Keratinocyte (primary cell): ENCODE measurements around the gene ADAMTS6. TPM values are rescaled to one million over a fixed set of nuclear protein-coding genes. Genes with fewer than 3 reads are reported as not detected.
A peak's percentile ranks its signal among the peaks of the same experiment; 100 is the strongest.

ENCODE experiments used
- DNase-seq: peaks from one replicate; pipeline ENCODE4 v3.0.0-alpha.2; 2011; ENCODE audit warnings: low read depth, missing footprints, low spot score
- FAIRE-seq: peaks from 2 replicates; lab custom pipeline; 2011; peaks lifted over from hg19 to GRCh38; lab: Jason Lieb, UNC
- H2AFZ ChIP-seq: 2 replicates; pipeline ENCODE4 v1.6.0; 2012; ENCODE audit warnings: low read length, control low read depth, inconsistent platforms; ENCODE audit not compliant: control insufficient read depth
- H3K27ac ChIP-seq: 2 replicates; pipeline ENCODE4 v1.5.1; 2011; ENCODE audit warnings: low read length; ENCODE audit not compliant: control insufficient read depth, insufficient read depth
- H3K27me3 ChIP-seq: 3 replicates; pipeline ENCODE4 v1.6.0; 2011; ENCODE audit warnings: low read length; ENCODE audit not compliant: control insufficient read depth, insufficient read depth; ENCODE audit errors: extremely low read depth
- H3K36me3 ChIP-seq, 2 experiments: 2 replicates in 1 of 2; 3 replicates in 1 of 2; pipeline ENCODE4 v1.5.1; 2011; ENCODE audit warnings: low read length in 2 of 2, mild to moderate bottlenecking in 1 of 2; ENCODE audit not compliant: control insufficient read depth in 2 of 2, insufficient read depth in 2 of 2; ENCODE audit errors: extremely low read depth in 1 of 2
- H3K4me1 ChIP-seq: 3 replicates; pipeline ENCODE4 v1.5.1; 2011; ENCODE audit warnings: low read length; ENCODE audit not compliant: control insufficient read depth, insufficient read depth; ENCODE audit errors: extremely low read depth
- H3K4me2 ChIP-seq: 3 replicates; pipeline ENCODE4 v1.6.0; 2011; ENCODE audit warnings: low read depth, low read length; ENCODE audit not compliant: control insufficient read depth, insufficient read depth; ENCODE audit errors: extremely low read depth
- H3K4me3 ChIP-seq, 3 experiments: fragments of 200-600 bp in 1 of 3; sonication (generic) in 1 of 3; 2 replicates in 2 of 3; 3 replicates in 1 of 3; pipeline ENCODE4 v1.5.1; 2011 to 2016; ENCODE audit warnings: low read length in 3 of 3, mild to moderate bottlenecking in 3 of 3, control low read depth in 2 of 3, inconsistent platforms in 1 of 3, low read depth in 1 of 3, mixed read lengths in 1 of 3, mixed run types in 1 of 3, moderate library complexity in 1 of 3; ENCODE audit not compliant: control insufficient read depth in 2 of 3, insufficient read depth in 2 of 3; ENCODE audit errors: extremely low read depth in 1 of 3
- H3K79me2 ChIP-seq: 2 replicates; pipeline ENCODE4 v1.6.0; 2012; ENCODE audit warnings: low read length; ENCODE audit not compliant: control insufficient read depth, insufficient read depth
- H3K9ac ChIP-seq: 3 replicates; pipeline ENCODE4 v1.6.0; 2011; ENCODE audit warnings: low read length; ENCODE audit not compliant: control insufficient read depth, insufficient read depth; ENCODE audit errors: extremely low read depth
- H3K9me1 ChIP-seq: 3 replicates; pipeline ENCODE4 v1.6.0; 2011; ENCODE audit warnings: low read length; ENCODE audit not compliant: control insufficient read depth, insufficient read depth; ENCODE audit errors: extremely low read depth
- H3K9me3 ChIP-seq: 2 replicates; pipeline ENCODE4 v1.5.1; 2012; ENCODE audit warnings: low read depth, low read length; ENCODE audit not compliant: control insufficient read depth
- H4K20me1 ChIP-seq: 3 replicates; pipeline ENCODE4 v1.6.0; 2011; ENCODE audit warnings: low read length; ENCODE audit not compliant: control insufficient read depth, insufficient read depth; ENCODE audit errors: extremely low read depth
- CTCF ChIP-seq, 3 experiments: IDR thresholded peaks in 1 of 3; conservative IDR thresholded peaks in 1 of 3; optimal IDR thresholded peaks in 1 of 3; 2 replicates in 2 of 3; 3 replicates in 1 of 3; pipeline versions ENCODE3 to v1.5.1; 2011; ENCODE audit warnings: low read length in 3 of 3, mild to moderate bottlenecking in 3 of 3, moderate library complexity in 2 of 3, control low read depth in 1 of 3, inconsistent platforms in 1 of 3; ENCODE audit not compliant: insufficient read depth in 2 of 3; ENCODE audit errors: extremely low read depth in 1 of 3
- EZH2 ChIP-seq: IDR thresholded peaks from one replicate; pipeline ENCODE4 v1.6.1; 2012; ENCODE audit warnings: inconsistent platforms, mild to moderate bottlenecking, low read length, moderate library complexity
- dilution Hi-C: fragments of 300-500 bp; cut with MboI; formaldehyde crosslinking; loops from one replicate; pipeline ENCODE4 v1.7.0; 2020; ENCODE audit warnings: low sequenced_read_pairs; ENCODE audit not compliant: extremely low pct_ligation_motif_present
- polyA plus RNA-seq, 5 experiments: library from polyadenylated mRNA; depleted of rRNA in 3 of 5; stranded (reverse) in 3 of 5; stranded (forward) in 1 of 5; unstranded in 1 of 5; fragments of >200 nt; gene quantifications; 1 replicate in 1 of 5; 2 replicates in 3 of 5; 3 replicates in 1 of 5; pipeline versions ENCODE4 v1.2.1 to v1.2.3, GENCODE V29; 2011 to 2012; ENCODE audit warnings: missing spikeins in 2 of 5, low read depth in 1 of 5, low replicate concordance in 1 of 5

The ADAMTS6 gene
- polyA plus RNA-seq, 1 donor (not counting 4 experiments of a cell fraction or from before 2014, with no cell fraction given) = 10.9 TPM

- Histone ChIP-seq H3K27me3 (no peaks in the 10 kb centered on the region), H2AFZ (no peak overlapping the region), H3K36me3 (peaks cover 0 to 7% of the 10 kb centered on the region in 2 experiments), H3K4me1 (peaks cover 38% of the 10 kb centered on the region), H3K9me1 (no peaks in the 10 kb centered on the region), H3K79me2 (no peaks in the 10 kb centered on the region), H3K9ac (no peak overlapping the region), H4K20me1 (no peaks in the 10 kb centered on the region), H3K27ac (peak overlapping the region; percentile 28), H3K9me3 (no peaks in the 10 kb centered on the region), H3K4me2 (peak overlapping the region; percentile 33), H3K4me3 (no peak overlapping the region)
- TF ChIP-seq EZH2 = no peak
- TF ChIP-seq CTCF (optimal IDR thresholded peaks at IDR 0.05 in 1 of 3, IDR thresholded peaks at IDR 0.05 in 1 of 3, conservative IDR thresholded peaks at IDR 0.05 in 1 of 3; ENCODE audit: extremely low read depth in 1 of 3, insufficient read depth in 2 of 3, low read length in 3 of 3) = no peak
- dilution Hi-C loops = no loop called here
- no peak for DNase-seq
- no peak for FAIRE-seq
Observed at GRCh38 chr5:65161655-65162054, 320.1 kb downstream of the ADAMTS6 start.

DNA sequence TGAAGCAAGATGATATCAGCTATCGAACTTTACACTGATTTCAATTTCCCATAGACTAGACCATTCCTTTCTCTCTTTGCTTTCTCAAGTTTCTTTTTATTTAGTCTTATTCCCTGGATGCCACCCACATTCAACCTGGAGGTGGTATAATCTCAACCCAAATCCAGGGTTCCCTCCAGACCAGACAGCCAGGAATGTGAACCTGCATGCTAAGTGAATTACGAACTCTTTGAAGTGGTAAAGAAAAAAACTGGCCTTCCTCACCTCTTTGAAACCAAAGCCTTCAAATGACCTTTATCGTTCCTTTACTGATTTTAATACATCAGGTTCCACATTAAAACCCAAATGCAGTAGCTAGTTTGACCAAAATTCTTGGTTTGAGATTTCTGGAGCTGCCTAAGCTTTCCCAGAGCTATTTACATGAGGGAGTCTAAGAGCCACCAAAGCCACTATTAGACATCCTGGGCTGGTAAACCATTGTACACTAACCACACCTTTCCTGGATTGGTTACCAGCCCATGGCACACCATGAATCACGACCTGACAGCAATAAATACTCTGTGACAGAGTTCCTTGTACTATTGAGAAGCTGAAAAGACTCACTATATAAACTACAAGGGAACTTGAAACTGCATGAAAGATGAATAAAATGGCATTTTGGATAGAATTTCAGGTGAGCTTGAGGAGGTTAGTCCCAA is 323.7 kb downstream of the ADAMTS6 start:
- no peaks in the 10 kb centered on the region for H3K79me2 ChIP-seq
- no peak for DNase-seq
- TF ChIP-seq CTCF (optimal IDR thresholded peaks at IDR 0.05 in 1 of 3, IDR thresholded peaks at IDR 0.05 in 1 of 3, conservative IDR thresholded peaks at IDR 0.05 in 1 of 3; ENCODE audit: extremely low read depth in 1 of 3, insufficient read depth in 2 of 3, low read length in 3 of 3) = no peak
- no peak for TF ChIP-seq EZH2
- no peak overlapping the region for H3K4me3 ChIP-seq
- H3K27ac ChIP-seq = no peak overlapping the region
- peak; percentile 81 for FAIRE-seq
- no peak overlapping the region for H2AFZ ChIP-seq
- no peaks in the 10 kb centered on the region for H3K9me1 ChIP-seq
- H3K4me2 ChIP-seq = peak overlapping the region; percentile 35
- dilution Hi-C loops = no loop called here
- H3K36me3 ChIP-seq = peaks cover 1 to 9% of the 10 kb centered on the region in 2 experiments
- H3K4me1 ChIP-seq = peaks cover 38% of the 10 kb centered on the region
- no peaks in the 10 kb centered on the region for H4K20me1 ChIP-seq
- H3K9ac ChIP-seq = no peak overlapping the region
- no peaks in the 10 kb centered on the region for H3K9me3 ChIP-seq
- H3K27me3 ChIP-seq = no peaks in the 10 kb centered on the region
